PC-9 (cell line): ENCODE results near the gene BBX.

Source experiments
- CTCF ChIP-seq: fragments of 200-600 bp; sonication (generic); conservative IDR thresholded peaks from 2 replicates; pipeline ENCODE4 v1.6.1; 2017; ENCODE audit warnings: mixed run types, antibody characterized with exemption, mild to moderate bottlenecking, moderate library complexity
- EZH2 ChIP-seq: fragments of 200-600 bp; sonication (generic); IDR thresholded peaks from 2 replicates; pipeline ENCODE4 v1.8.0; 2017; ENCODE audit warnings: antibody characterized with exemption, low read depth

DNA sequence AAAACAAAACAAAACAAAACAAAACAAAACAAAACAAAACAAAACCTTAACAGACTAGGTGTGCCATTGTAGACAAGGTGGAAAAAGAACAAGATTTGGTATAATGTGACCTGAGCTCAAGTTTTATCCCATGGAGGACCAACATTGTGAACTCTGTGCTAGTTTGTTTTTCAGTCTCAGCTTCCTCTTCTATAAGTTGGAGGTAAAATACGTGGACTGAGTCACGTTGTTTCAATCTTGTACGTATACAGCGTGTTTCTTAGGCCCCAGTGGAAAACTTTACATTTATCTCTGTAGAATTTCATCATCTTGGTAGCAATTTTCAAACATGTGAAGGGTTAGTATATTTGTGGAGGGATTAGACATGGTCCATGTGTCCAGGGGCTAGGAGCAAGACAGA, 306.4 kb downstream of the BBX start:
- TF ChIP-seq CTCF (no peak), EZH2 (no peak)
